Stomach (tissue), 9 donors: ENCODE results near the gene TUBA1B. TPM values are rescaled to one million over a fixed set of nuclear protein-coding genes. Genes with fewer than 3 reads are reported as not detected.

ENCODE experiments used
- DNase-seq, 2 donors: peaks; one replicate each; pipeline versions ENCODE4 v3.0.0 to v3.0.0-alpha.2; 2013 to 2019
- H3K27ac ChIP-seq, 5 donors: fragments of 200-600 bp in 4 of 5; sonication (generic) in 4 of 5; one replicate each; pipeline ENCODE4 v1.5.1; 2013 to 2019; ENCODE audit warnings: mild to moderate bottlenecking in 1 of 5, moderate library complexity in 1 of 5
- H3K27me3 ChIP-seq, 3 donors: fragments of 200-600 bp; sonication (generic); one replicate each; pipeline ENCODE4 v1.5.1; 2017 to 2019; ENCODE audit warnings: mixed run types in 1 of 3
- H3K36me3 ChIP-seq, 4 donors: fragments of 200-600 bp; sonication (generic); 1 replicate in 3 of 4; 2 replicates in 1 of 4; pipeline ENCODE4 v1.5.1; 2016 to 2019
- H3K4me1 ChIP-seq, 4 donors: fragments of 200-600 bp; sonication (generic); one replicate each; pipeline ENCODE4 v1.5.1; 2016 to 2019
- H3K4me3 ChIP-seq, 4 donors: fragments of 200-600 bp; sonication (generic) in 3 of 4; one replicate each; pipeline ENCODE4 v1.5.1; 2016 to 2019; ENCODE audit warnings: mild to moderate bottlenecking in 1 of 4
- H3K9me3 ChIP-seq, 4 donors: fragments of 200-600 bp; sonication (generic); one replicate each; pipeline ENCODE4 v1.5.1; 2016 to 2019
- EP300 ChIP-seq: sonication (generic); formaldehyde crosslinking; IDR thresholded peaks from one replicate; pipeline ENCODE4 v1.6.1; 2017; ENCODE audit warnings: antibody characterized with exemption
- POLR2A ChIP-seq, 4 donors: fragments of 450-650 bp; IDR thresholded peaks; one replicate each; pipeline ENCODE4 v1.6.1; 2016; ENCODE audit warnings: antibody characterized with exemption in 4 of 4, control low read depth in 2 of 4, mild to moderate bottlenecking in 1 of 4, moderate library complexity in 1 of 4
- POLR2AphosphoS5 ChIP-seq, 3 donors: sonication (generic); formaldehyde crosslinking; IDR thresholded peaks; one replicate each; pipeline ENCODE4 v1.6.1; 2016; ENCODE audit warnings: antibody characterized with exemption in 3 of 3
- WGBS, 5 donors: extraction: QIAGEN DNeasy Blood & Tissue Kit in 3 of 5; methylation state at CpG; one replicate each; pipeline versions ENCODE4 v1.1.5 to v1.1.7; 2013 to 2018; 5-methylcytosine and 5-hydroxymethylcytosine counted together
- intact Hi-C: fragments of 100-400 bp; cut with DNase I; formaldehyde crosslinking; loops from one replicate; pipeline ENCODE4 v1.15.1; 2023; ENCODE audit warnings: low total_unique reads
- polyA plus RNA-seq, 3 donors: library from polyadenylated mRNA; stranded (reverse); fragments of 200-250 nt; gene quantifications; one replicate each; pipeline ENCODE4 v1.2.3, GENCODE V29; 2013
- total RNA-seq, 5 donors: library from RNA; depleted of rRNA; stranded (reverse); fragments of >200 nt; gene quantifications; one replicate each; pipeline versions ENCODE4 v1.1.0 to v1.2.3, GENCODE V29; 2014 to 2016
- TF ChIP-seq, protein P1 (sequence below), 7 experiments: fragments of 450-650 bp in 4 of 7; fragments of 200-600 bp in 3 of 7; sonication (generic) in 3 of 7; IDR thresholded peaks; one replicate each; pipeline ENCODE4 v1.5.1; 2016 to 2019; ENCODE audit warnings: antibody characterized with exemption in 7 of 7, control low read depth in 2 of 7, mild to moderate bottlenecking in 1 of 7
- donor health status: healthy with polysubstance abuse.
- donor health status: Bipolar disorder and iron deficiency.
- donor health status: healthy.

TUBA1B gene
- total and polyA plus RNA-seq, 8 donors, result 205 to 710 (median 390) TPM

DNA sequence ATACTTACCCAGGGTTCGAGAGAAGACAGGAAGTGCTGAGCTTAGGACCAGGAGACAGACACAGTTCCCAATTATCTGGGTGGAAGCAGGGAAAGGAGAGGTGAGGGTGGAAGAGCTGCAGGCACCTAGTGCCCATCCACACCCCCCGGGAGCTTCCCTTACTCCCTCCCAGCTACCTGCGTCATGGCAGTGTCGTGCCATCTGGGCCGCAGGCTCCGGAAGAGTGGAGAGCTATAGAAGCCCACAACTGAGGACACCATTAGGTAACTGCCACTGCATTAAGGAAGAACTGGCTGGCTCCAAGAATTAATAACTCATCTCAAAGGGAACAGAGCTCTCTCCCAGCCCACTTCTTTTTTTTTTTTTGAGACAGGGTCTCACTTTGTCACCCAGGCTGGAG lies 30.8 kb downstream of the TUBA1B start:
- intact Hi-C loops, result no loop called here
- H3K27ac ChIP-seq, result no peak overlapping the region
- peaks cover 0 to 12% (median 12%) of the 10 kb centered on the region in 4 donors for H3K4me1 ChIP-seq
- H3K27me3 ChIP-seq, result no peaks in the 10 kb centered on the region
- peaks cover 71 to 90% (median 89%) of the 10 kb centered on the region in 4 donors for H3K36me3 ChIP-seq
- no peaks in the 10 kb centered on the region for H3K9me3 ChIP-seq
- TF ChIP-seq EP300 (no peak), POLR2AphosphoS5 (IDR thresholded peaks at IDR 0.05) (no peak)
- TF ChIP-seq, protein P1, sequence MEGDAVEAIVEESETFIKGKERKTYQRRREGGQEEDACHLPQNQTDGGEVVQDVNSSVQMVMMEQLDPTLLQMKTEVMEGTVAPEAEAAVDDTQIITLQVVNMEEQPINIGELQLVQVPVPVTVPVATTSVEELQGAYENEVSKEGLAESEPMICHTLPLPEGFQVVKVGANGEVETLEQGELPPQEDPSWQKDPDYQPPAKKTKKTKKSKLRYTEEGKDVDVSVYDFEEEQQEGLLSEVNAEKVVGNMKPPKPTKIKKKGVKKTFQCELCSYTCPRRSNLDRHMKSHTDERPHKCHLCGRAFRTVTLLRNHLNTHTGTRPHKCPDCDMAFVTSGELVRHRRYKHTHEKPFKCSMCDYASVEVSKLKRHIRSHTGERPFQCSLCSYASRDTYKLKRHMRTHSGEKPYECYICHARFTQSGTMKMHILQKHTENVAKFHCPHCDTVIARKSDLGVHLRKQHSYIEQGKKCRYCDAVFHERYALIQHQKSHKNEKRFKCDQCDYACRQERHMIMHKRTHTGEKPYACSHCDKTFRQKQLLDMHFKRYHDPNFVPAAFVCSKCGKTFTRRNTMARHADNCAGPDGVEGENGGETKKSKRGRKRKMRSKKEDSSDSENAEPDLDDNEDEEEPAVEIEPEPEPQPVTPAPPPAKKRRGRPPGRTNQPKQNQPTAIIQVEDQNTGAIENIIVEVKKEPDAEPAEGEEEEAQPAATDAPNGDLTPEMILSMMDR (IDR thresholded peaks at IDR 0.05), result no peak
- 93 to 97% (median 96%) methylated on average over 6 of the region's 6 CpGs for WGBS, 5 donors
- no peak overlapping the region for H3K4me3 ChIP-seq
- no peak for DNase-seq

DNA sequence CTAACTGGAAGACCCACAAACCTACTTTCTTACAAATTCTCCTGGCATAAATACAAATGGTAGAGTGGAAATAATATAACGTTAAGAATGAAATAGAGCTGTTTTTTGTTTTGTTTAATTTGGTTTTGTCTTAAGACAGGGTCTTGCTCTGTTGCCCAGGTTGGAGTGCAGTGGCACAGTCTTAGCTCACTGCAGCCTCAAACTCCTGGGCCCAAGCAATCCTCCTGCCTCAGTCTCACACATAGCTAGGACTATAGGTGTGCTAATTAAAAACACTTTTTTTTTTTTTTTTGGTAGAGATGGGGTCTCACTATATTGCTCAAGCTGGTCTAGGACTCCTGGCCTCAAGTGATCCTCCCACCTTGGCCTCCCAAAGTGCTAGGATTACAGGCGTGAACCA lies 32.5 kb downstream of the TUBA1B start:
- Histone ChIP-seq H3K27ac (no peak overlapping the region), H3K27me3 (peaks cover 7 to 16% (median 12%) of the 10 kb centered on the region in 3 donors), H3K9me3 (no peaks in the 10 kb centered on the region), H3K36me3 (peaks cover 58 to 73% (median 72%) of the 10 kb centered on the region in 4 donors), H3K4me3 (no peak overlapping the region), H3K4me1 (peaks cover 9 to 15% (median 13%) of the 10 kb centered on the region in 4 donors)
- DNase-seq, result no peak
- WGBS, 5 donors, result 87 to 96% (median 92%) methylated on average over 2 of the region's 2 CpGs
- TF ChIP-seq POLR2A (IDR thresholded peaks at IDR 0.05), result no peak
- TF ChIP-seq EP300, result no peak
- TF ChIP-seq, protein P1 (IDR thresholded peaks at IDR 0.05), result no peak
- no peak for TF ChIP-seq POLR2AphosphoS5 (IDR thresholded peaks at IDR 0.05)
- intact Hi-C loops, result no loop called here

DNA sequence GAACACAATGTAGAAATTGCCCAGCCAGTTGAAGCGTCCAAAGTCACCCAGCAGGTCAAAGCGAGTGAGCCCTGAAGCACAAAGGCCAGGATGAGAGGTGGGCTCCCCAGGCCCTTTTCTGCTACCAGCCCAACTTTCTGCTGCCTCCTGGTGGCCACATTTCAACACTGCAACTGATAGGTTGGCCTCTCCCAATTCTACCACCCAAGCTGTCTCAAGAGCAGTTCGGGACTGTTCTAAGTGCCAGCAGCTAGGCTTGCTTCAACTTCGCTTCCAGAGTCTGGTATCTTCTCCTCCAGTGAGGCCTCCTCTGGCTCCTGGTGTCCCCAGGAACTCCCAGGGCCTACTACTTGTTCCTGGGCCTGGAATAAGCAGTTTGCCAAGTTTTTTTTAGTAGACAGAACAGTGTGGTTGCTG lies 33.2 kb downstream of the TUBA1B start:
- intact Hi-C loops, result no loop called here
- H3K4me1 ChIP-seq, result peaks cover 9 to 21% (median 17%) of the 10 kb centered on the region in 4 donors
- H3K36me3 ChIP-seq, result peaks cover 52 to 66% (median 66%) of the 10 kb centered on the region in 4 donors
- WGBS, 5 donors, result 52 to 71% (median 69%) methylated on average over 4 of the region's 4 CpGs
- peak; percentile 61 to 69 for DNase-seq
- H3K9me3 ChIP-seq, result no peaks in the 10 kb centered on the region
- H3K27ac ChIP-seq, result no peak overlapping the region
- H3K4me3 ChIP-seq, result no peak overlapping the region
- peaks cover 12 to 23% (median 19%) of the 10 kb centered on the region in 3 donors for H3K27me3 ChIP-seq
- no peak for TF ChIP-seq POLR2AphosphoS5 (IDR thresholded peaks at IDR 0.05)
- TF ChIP-seq, protein P1 (IDR thresholded peaks at IDR 0.05), result peak in 5 of 7 experiments; percentile 60 to 81 (median 75)

DNA sequence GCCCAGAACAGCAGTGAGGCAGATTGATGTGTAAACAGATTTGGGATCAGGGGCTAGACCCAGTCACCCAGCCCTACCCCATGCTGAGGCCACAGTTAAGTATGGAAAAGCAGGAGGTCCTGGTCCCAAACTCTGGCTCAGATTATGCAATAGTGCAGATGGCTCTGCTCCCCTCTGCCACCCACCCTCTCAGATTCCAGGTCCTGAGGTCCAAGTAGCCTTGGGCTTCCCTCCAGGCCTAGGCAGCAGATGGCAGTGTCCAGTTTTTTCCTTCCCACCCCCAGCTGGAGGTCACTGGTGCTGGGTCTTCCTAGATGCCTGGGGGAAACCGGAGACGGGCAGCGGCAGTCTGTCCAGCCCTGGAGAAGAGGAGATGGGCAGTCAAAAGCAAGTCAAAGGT lies 33.8 kb downstream of the TUBA1B start:
- Histone ChIP-seq H3K4me1 (peaks cover 11 to 28% (median 22%) of the 10 kb centered on the region in 4 donors), H3K36me3 (peaks cover 46 to 60% (median 59%) of the 10 kb centered on the region in 4 donors), H3K27me3 (peaks cover 14 to 29% (median 26%) of the 10 kb centered on the region in 3 donors), H3K27ac (no peak overlapping the region), H3K9me3 (no peaks in the 10 kb centered on the region), H3K4me3 (no peak overlapping the region)
- WGBS, 5 donors, result 86 to 100% (median 90%) methylated on average over 2 to 3 of the region's 3 CpGs
- intact Hi-C loops, result no loop called here
- TF ChIP-seq POLR2A (IDR thresholded peaks at IDR 0.05) (no peak), EP300 (no peak), POLR2AphosphoS5 (IDR thresholded peaks at IDR 0.05) (no peak)
- TF ChIP-seq, protein P1 (IDR thresholded peaks at IDR 0.05), result no peak
- DNase-seq, result no peak
